ENCODE data around the gene STIP1.

The STIP1 gene

GRCh38 chr11:64203421-64204079, 17.6 kb downstream of the STIP1 start:
- no peak for DNase-seq

DNA sequence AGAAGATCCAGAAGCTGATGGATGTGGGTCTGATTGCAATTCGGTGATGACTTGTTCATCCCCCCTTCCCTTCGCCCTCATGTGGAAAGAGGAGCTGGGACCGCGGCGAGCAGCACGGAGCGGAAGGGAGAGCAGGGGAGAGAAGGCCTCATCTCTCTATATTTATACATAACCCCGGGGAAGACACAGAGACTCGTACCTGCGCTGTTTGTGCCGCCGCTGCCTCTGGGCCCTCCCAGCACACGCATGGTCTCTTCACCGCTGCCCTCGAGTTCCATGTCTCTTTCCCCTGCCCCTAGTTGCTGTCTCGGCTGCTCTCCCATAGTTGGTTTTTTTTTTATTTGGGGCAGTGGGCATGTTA, 18.1 kb downstream of the STIP1 start:
- DNase-seq: no peak

GRCh38 chr11:64204464-64204989, 18.6 kb downstream of the STIP1 start:
- DNase-seq: peak; percentile 87

DNA sequence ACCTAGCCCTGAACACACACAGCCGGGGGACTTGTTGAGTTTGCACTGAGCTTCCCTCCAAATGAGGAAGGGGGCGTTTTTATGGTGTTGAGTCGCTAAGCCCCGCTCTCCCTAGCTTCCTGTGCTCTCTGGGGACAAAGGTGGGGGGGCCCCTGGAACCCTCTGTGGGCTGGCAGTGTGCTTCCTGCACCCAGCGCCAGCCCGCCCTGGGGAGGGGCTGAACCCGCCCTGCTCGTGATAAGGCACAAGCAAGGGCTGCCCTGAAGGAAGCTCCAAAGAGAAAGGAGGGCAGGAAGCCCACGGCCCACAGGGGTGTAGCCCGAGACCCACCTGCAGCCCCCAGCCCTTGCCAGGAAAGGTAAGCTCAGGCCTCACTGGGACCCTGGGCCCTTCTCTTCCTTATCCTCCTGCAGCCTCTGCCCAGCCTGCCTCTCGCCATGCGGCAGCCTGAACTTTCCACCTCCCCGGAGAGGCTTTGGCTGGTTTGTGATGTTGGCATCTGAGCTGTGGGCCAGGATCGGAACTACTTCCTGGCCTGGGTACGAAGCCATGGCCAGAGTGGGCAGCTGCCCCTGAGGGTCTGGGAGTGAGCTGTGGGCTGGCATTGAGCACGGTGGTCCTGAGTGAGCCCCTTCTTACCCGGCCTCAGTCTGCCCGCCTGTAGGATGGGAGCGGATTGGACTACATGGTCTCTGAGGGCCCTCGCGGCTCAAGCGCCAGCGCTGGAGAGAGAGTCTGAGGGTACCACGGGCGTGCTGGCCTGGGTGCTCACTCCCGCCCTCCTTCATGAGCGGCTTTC, 20.7 kb downstream of the STIP1 start, which contains the start of gene FERMT3:
Gene FERMT3, plus strand, starts transcription at position 265 of the 799 bp plus-strand sequence. CDS start 644 bp downstream, outside the sequence.
- peak; percentile 67 for DNase-seq

GRCh38 chr11:64207256-64208085, 21.5 kb downstream of the STIP1 start:
- DNase-seq: peak; percentile 73

GRCh38 chr11:64208086-64208795, 22.3 kb downstream of the STIP1 start:
- DNase-seq: no peak

DNA sequence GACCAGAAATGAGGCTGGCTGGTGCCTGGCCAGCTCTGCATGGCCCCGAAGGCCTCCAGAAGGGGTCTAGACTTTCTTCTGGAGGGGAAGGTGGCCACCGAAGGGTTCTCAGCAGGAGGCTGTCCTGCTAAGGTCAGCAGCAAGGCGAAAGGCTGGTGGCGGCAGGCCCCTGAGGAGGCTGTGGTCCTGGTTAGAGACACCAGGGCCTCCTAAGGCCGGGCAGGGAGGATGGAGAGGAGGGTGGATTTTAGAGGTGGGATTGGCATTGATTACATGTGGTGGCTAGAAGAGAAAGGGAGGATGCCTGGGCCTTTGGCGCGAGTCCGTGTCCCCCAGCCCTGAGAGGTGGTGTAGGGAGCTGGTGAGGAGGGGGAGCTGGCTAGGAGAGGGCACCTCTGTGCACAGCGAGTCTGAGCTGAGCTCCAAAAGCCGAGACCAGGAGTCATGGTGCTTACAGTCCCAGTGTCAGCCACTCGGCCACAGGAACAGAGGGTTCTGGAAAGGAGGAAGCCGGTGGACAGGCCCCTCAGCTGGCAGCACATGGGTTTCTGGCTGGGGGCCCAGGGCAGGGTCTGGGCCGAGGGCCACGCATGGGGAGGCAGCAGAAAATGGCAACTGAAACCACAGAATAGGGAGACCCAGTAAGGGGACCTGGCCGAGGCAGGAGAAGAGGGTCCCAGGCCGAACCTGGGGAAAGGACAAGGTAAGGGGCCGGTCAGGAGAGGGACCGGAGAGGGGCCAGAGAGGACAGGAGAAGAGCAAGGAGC, 23.0 kb downstream of the STIP1 start:
- no peak for DNase-seq

DNA sequence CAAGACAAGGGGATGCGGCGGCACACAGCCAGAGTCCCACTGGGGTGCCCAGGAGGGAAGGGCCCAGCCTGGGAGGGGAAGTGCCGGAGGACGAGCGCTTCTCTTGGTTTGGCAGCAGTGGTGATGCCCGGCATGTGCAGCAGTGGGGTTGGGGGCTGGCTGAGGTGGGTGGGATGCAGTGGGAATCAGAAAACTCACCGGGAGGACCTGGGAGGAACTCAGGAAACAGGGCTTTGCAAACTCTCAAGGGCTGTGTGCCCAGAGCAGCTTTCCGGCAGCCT, 23.5 kb downstream of the STIP1 start:
- no peak for DNase-seq

- DNase-seq: no peak
Measured at GRCh38 chr11:64210301-64211020, 24.5 kb downstream of the STIP1 start.

DNA sequence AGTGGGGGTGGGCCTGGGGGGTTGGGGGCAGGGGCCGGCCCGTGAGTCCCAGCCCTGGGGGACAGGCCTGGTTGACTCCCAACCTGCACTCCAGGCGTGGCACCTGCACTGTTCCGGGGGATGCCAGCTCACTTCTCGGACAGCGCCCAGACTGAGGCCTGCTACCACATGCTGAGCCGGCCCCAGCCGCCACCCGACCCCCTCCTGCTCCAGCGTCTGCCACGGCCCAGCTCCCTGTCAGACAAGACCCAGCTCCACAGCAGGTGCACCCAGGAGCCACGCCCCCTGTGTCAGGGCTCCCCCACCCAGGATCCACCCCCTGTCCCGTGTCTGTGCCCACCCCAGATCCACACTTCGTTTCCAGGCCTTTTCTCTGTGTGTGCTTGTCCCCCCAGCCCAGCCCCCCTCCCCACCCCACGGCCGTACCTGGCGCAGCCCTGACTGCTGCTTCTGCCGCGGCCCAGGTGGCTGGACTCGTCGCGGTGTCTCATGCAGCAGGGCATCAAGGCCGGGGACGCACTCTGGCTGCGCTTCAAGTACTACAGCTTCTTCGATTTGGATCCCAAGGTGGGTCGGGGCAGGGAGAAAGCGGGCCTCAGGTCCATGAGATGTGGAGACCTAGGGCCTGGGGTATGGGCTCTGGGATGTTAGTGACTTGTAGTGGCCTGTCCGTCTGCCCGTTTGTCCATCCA, 25.4 kb downstream of the STIP1 start:
- DNase-seq: no peak

DNA sequence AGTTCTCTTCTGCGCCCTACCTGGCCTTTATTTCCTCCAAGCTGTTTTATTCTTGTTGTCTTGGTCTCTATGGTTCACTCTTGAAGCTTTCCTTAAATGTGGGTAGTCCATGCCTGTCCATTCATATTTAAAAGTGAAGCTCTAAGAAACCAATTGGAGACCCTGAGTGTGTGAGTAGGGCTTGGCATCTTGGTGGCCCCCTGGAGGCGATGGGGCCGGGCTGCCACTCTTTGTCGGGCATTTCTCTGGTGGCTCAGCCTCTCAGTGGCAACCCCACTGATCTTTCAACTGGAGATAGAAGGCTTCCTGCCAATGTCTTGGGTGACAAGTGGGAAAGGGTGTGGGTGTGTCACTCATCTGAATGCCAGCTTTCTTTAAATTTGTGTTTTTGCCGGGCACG, 30.9 kb downstream of the STIP1 start:
- no peak for DNase-seq

GRCh38 chr11:64218628-64219353, 32.8 kb downstream of the STIP1 start:
- no peak for DNase-seq

DNA sequence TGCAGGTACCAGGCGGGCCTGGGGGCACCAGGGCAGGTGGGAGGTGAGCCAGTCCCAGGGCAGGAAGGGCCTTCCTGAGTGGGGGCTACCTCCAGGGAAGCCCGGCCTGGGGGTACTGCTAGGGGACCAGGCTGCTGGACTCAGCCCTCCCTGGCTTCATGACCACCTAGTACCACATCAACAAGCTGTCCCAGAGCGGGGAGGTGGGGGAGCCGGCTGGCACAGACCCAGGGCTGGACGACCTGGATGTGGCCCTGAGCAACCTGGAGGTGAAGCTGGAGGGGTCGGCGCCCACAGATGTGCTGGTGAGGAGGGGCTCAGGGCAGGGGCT, 33.3 kb downstream of the STIP1 start:
- DNase-seq: no peak

DNA sequence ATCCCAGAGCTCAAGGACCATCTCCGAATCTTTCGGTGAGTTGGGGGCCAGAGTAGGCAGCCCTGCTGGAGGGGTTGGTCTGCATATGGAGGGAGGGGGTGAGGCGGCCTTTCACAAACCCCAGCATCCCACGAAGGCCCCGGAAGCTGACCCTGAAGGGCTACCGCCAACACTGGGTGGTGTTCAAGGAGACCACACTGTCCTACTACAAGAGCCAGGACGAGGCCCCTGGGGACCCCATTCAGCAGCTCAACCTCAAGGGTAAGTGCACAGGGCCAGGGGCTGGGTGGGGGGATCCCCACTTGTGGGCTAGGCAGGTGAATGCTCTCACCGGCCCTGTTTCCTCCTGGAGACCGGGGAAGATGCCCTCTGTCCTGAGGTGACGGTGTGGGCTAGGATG, 33.8 kb downstream of the STIP1 start:
- no peak for DNase-seq

DNA sequence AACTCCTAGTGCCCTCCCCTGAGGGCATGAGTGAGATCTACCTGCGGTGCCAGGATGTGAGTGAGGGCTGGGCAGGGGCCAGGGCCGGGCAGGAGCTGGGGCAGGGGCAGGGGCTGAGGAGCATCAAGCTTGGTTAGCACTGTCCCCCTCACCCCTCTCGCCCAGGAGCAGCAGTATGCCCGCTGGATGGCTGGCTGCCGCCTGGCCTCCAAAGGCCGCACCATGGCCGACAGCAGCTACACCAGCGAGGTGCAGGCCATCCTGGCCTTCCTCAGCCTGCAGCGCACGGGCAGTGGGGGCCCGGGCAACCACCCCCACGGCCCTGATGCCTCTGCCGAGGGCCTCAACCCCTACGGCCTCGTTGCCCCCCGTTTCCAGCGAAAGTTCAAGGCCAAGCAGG, 34.3 kb downstream of the STIP1 start:
- no peak for DNase-seq

DNA sequence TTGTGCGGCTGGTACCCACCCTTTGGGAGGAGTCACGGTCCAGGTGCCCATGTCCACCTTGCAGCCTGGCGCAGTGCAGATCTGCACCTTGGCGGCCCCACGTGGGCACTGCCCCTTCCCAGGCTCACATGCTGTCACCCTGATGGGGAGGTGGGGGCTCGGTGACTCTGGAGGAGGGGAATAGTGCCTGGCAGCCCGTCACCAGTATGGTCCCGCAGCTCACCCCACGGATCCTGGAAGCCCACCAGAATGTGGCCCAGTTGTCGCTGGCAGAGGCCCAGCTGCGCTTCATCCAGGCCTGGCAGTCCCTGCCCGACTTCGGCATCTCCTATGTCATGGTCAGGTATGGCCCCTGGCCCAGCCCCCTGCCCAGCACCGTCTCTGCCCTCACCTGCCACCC, 34.8 kb downstream of the STIP1 start:
- DNase-seq: no peak

DNA sequence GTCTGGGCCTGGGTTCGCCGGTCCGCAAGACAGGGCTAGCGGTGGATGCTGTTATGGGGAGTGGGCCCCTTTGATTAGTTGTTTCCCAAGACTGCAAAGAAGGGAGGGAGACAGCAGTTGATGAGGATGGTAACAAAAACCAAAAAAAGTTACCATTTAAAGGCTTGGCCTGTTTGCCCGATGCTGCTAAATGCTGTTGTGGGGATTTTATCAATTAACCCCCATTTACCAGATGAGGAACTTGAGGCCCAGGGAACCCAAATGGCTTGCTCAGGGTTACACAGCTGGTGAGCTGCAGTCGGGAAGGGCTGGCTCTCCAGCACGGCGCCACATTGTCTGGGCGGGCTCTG, 36.7 kb downstream of the STIP1 start:
- no peak for DNase-seq

DNA sequence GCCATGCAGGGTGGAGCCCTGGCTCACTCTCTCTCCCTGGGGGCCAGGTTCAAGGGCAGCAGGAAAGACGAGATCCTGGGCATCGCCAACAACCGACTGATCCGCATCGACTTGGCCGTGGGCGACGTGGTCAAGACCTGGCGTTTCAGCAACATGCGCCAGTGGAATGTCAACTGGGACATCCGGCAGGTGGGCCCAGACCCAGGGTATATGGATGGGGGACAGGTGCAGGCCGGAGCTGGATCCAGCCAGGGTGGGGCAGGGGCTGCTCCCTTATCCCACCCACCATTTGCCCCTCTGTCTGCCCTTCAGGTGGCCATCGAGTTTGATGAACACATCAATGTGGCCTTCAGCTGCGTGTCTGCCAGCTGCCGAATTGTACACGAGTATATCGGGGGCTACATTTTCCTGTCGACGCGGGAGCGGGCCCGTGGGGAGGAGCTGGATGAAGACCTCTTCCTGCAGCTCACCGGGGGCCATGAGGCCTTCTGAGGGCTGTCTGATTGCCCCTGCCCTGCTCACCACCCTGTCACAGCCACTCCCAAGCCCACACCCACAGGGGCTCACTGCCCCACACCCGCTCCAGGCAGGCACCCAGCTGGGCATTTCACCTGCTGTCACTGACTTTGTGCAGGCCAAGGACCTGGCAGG, 37.2 kb downstream of the STIP1 start:
- DNase-seq: no peak

DNA sequence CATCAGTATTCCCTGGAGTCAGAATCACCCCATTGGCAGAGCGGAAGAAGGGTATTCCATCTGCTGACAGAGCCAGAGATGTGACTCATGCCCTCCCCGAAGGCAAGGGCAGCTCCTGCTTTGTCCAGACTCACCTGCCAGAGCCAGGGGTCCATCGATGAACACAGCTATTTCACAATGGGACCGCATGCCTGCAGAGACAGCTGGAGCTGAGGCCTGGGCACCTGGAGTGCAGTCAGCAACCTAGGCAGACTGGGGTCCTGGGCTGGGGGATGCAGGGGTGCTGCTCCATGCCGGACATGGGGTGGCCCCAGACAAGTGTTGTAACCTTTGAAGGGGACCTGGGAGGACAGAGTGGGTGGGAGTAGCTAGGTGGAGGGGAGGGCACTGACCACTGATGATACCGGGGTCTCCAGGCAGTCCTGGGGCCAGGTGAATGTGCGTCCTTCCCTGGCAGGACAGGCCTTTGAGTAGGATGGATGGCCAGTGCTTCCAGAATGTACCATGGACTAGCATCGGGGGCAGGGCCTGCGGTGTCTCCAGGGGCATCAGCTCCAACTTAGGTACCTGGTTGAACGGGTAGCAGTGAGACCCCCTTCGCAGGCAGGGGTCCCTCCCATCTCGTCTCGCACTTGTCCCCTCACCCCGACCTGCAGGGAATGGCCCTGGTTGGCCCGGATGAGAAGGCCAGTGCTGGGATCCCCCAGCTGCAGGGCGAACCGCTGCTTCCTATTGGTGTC, 38.4 kb downstream of the STIP1 start:
- no peak for DNase-seq

Measured in activated T-cell treated with anti-CD3 and anti-CD28 coated beads, Interleukin-2, amount 50 U/mL, for 1 hour (primary cell).